B cell (primary cell): ENCODE results near the gene PCDH9. TPM values are rescaled to one million over a fixed set of nuclear protein-coding genes. Genes with fewer than 3 reads are reported as not detected.

ENCODE experiments used
- ATAC-seq: fragments of 200-7000 bp; cut with Tn5 transposase; one replicate; pipeline ENCODE4 v1.10.0; 2021; ENCODE audit warnings: low read depth, mild to moderate bottlenecking, moderate number of reproducible peaks, moderate library complexity
- CTCF ChIA-PET: fragments of 350-600 bp; sonication (Branson Sonifier 250); formaldehyde crosslinking; loops from one replicate; lab custom pipeline; 2021; ENCODE audit warnings: antibody characterized with exemption, inconsistent platforms; lab: Charles Lee
- POLR2A ChIA-PET: fragments of 350-600 bp; sonication (Branson Sonifier 250); formaldehyde crosslinking; loops from one replicate; lab custom pipeline; 2021; ENCODE audit warnings: antibody characterized with exemption; lab: Charles Lee
- DNase-seq: peaks from one replicate; pipeline ENCODE4 v3.0.0; 2013
- H2AFZ ChIP-seq: 2 replicates; pipeline ENCODE4 v1.6.1; 2012; ENCODE audit warnings: mild to moderate bottlenecking, low read depth, low read length; ENCODE audit not compliant: insufficient read depth, poor library complexity, severe bottlenecking
- H3K27ac ChIP-seq, 2 donors: 1 replicate in 1 of 2; 2 replicates in 1 of 2; pipeline ENCODE4 v1.5.1; 2012 to 2013; ENCODE audit warnings: low read length in 2 of 2, mild to moderate bottlenecking in 2 of 2, moderate library complexity in 1 of 2
- H3K27me3 ChIP-seq, 4 experiments: fragments of 200-600 bp in 1 of 4; sonication (generic) in 1 of 4; replicated peaks in 1 of 4; 1 replicate in 2 of 4; 2 replicates in 2 of 4; pipeline versions ENCODE4 v1.6.1 to v1.7.0; 2013 to 2016; ENCODE audit warnings: low read length in 3 of 4, mild to moderate bottlenecking in 2 of 4, mixed read lengths in 1 of 4, moderate library complexity in 1 of 4; ENCODE audit not compliant: insufficient read depth in 4 of 4, control insufficient read depth in 3 of 4; ENCODE audit errors: control extremely low read depth in 1 of 4
- H3K36me3 ChIP-seq, 2 experiments: replicated peaks in 1 of 2; 1 replicate in 1 of 2; 2 replicates in 1 of 2; pipeline versions ENCODE4 v1.6.1 to v1.7.1; 2013; ENCODE audit warnings: low read length in 1 of 2; ENCODE audit not compliant: insufficient read depth in 2 of 2, control insufficient read depth in 1 of 2; ENCODE audit errors: control extremely low read depth in 1 of 2, extremely low read depth in 1 of 2
- H3K4me1 ChIP-seq, 2 donors: fragments of 200-600 bp in 1 of 2; sonication (generic) in 1 of 2; 1 replicate in 1 of 2; 2 replicates in 1 of 2; pipeline versions ENCODE4 v1.5.1 to v1.6.1; 2013 to 2017; ENCODE audit warnings: low read length in 2 of 2; ENCODE audit not compliant: control insufficient read depth in 2 of 2, insufficient read depth in 2 of 2
- H3K4me2 ChIP-seq: replicated peaks from 2 replicates; pipeline ENCODE3; 2012; ENCODE audit warnings: mild to moderate bottlenecking, low read depth, low read length; ENCODE audit not compliant: poor library complexity, severe bottlenecking
- H3K4me3 ChIP-seq, 5 experiments: fragments of 200-600 bp in 1 of 5; sonication (generic) in 1 of 5; 1 replicate in 3 of 5; 2 replicates in 2 of 5; pipeline versions ENCODE4 v1.5.1 to v1.7.0; 2011 to 2016; ENCODE audit warnings: low read length in 4 of 5, mild to moderate bottlenecking in 4 of 5, low read depth in 2 of 5, control low read depth in 1 of 5, moderate library complexity in 1 of 5; ENCODE audit not compliant: insufficient read depth in 1 of 5; ENCODE audit errors: control extremely low read depth in 1 of 5, extremely low read depth in 1 of 5
- H3K79me2 ChIP-seq: fragments of 200-600 bp; sonication (generic); one replicate; pipeline ENCODE4 v1.6.0; 2016; ENCODE audit warnings: low read length; ENCODE audit not compliant: control insufficient read depth, insufficient read depth
- H3K9ac ChIP-seq: fragments of 200-600 bp; sonication (generic); 2 replicates; pipeline ENCODE4 v1.6.1; 2017; ENCODE audit warnings: mild to moderate bottlenecking, low read length, moderate library complexity
- H3K9me3 ChIP-seq, 3 donors: one replicate each; pipeline versions ENCODE4 v1.6.1 to v1.7.1; 2013; ENCODE audit warnings: low read length in 2 of 3; ENCODE audit not compliant: control insufficient read depth in 2 of 3, insufficient read depth in 1 of 3; ENCODE audit errors: control extremely low read depth in 1 of 3
- H4K20me1 ChIP-seq: 2 replicates; pipeline ENCODE4 v1.6.0; 2012; ENCODE audit warnings: mild to moderate bottlenecking, low read length; ENCODE audit not compliant: insufficient read depth, control insufficient read depth, poor library complexity, severe bottlenecking
- H3K27ac Mint-ChIP-seq: one replicate; pipeline ENCODE4 v1.8.0; 2021; ENCODE audit warnings: mixed read lengths
- H3K27me3 Mint-ChIP-seq: one replicate; pipeline ENCODE4 v1.8.0; 2021; ENCODE audit warnings: mixed read lengths
- H3K4me1 Mint-ChIP-seq: one replicate; pipeline ENCODE4 v1.8.0; 2021; ENCODE audit warnings: mixed read lengths
- H3K4me3 Mint-ChIP-seq: one replicate; pipeline ENCODE4 v1.8.0; 2021; ENCODE audit warnings: mixed read lengths
- H3K9me3 Mint-ChIP-seq: one replicate; pipeline ENCODE4 v1.8.0; 2022; ENCODE audit warnings: mixed read lengths; ENCODE audit not compliant: insufficient read depth
- CTCF ChIP-seq: fragments of 200-600 bp; IDR thresholded peaks from one replicate; pipeline ENCODE4 v1.8.0; 2022; ENCODE audit warnings: antibody characterized with exemption, mild to moderate bottlenecking
- WGBS: methylation state at CpG from one replicate; pipeline ENCODE4 v1.1.5; 2013; ENCODE audit warnings: missing lambda C conversion rate; ENCODE audit not compliant: insufficient coverage; 5-methylcytosine and 5-hydroxymethylcytosine counted together
- intact Hi-C: fragments of 100-400 bp; cut with micrococcal nuclease; formaldehyde crosslinking; loops from one replicate; pipeline ENCODE4 v1.10.0; 2022
- polyA plus RNA-seq: library from polyadenylated mRNA; depleted of rRNA; stranded (reverse); fragments of >200 nt; gene quantifications from 2 replicates; pipeline ENCODE4 v1.2.3, GENCODE V29; 2012
- total RNA-seq, 2 donors: library from RNA; stranded (reverse); fragments of 120-200 nt in 1 of 2; gene quantifications; 1 replicate in 1 of 2; 2 replicates in 1 of 2; pipeline versions ENCODE4 v1.2.3 to v1.2.4, GENCODE V29; 2013 to 2022

PCDH9 gene
- total and polyA plus RNA-seq, 2 donors (not counting 1 experiment from before 2014, with no cell fraction given): 13.1 to 21.8 TPM

- POLR2A ChIA-PET: no interaction called here
- intact Hi-C loops: loop anchor here (2.0 to 10.0 kb wide), 3 partner anchors 604 to 1568 kb away; no protein-coding TSS in a partner anchor
Measured at GRCh38 chr13:67223024-67223423, 7.1 kb downstream of the PCDH9 start.

More at GRCh38 chr13:67223024-67223423, 7.1 kb downstream of the PCDH9 start:
- Histone ChIP-seq H3K4me3 (peak overlapping the region in 1 of 5 experiments; percentile 56), H3K9ac (peak overlapping the region; percentile 57), H3K9me3 (peaks cover 0 to 10% (median 3%) of the 10 kb centered on the region in 3 donors), H3K27me3 (no peaks in the 10 kb centered on the region), H3K79me2 (peaks cover 44% of the 10 kb centered on the region), H3K27ac (peak overlapping the region in 1 of 2 donors; percentile 42), H2AFZ (peak overlapping the region; percentile 76), H3K4me2 (peak overlapping the region; percentile 70), H3K36me3 (peaks cover 0 to 5% of the 10 kb centered on the region in 2 experiments), H3K4me1 (peaks cover 14 to 43% of the 10 kb centered on the region in 2 donors), H4K20me1 (no peaks in the 10 kb centered on the region)
- no CpG with 5 or more reads among the region's 2 CpGs for WGBS
- TF ChIP-seq CTCF: no peak
- no peak for DNase-seq
- Mint-ChIP-seq H3K4me1 (peaks cover 43% of the 10 kb centered on the region), H3K9me3 (no peaks in the 10 kb centered on the region), H3K4me3 (peak overlapping the region; percentile 35), H3K27ac (peak overlapping the region; percentile 1), H3K27me3 (no peaks in the 10 kb centered on the region)
- ATAC-seq: no peak
- CTCF ChIA-PET: interaction anchor here (0.8 to 2.4 kb wide), 7 partner anchors 10 to 604 kb away, joined by 3 to 8 read pairs (median 5); no protein-coding TSS in a partner anchor
